GM19324 (cell line): ENCODE measurements around the gene PSMD3.
"Not testable (repeated sequence)": the region's sequence is repeated elsewhere in the genome, so short reads cannot be mapped to it uniquely, and the experiment has no call there.

ENCODE experiments used
- ATAC-seq: cut with Tn5 transposase; IDR thresholded peaks from one replicate; pipeline ENCODE4 v1.9.1; 2021; ENCODE audit warnings: mild to moderate bottlenecking, moderate library complexity; ENCODE audit not compliant: unreplicated experiment, low FRiP score

PSMD3 gene

GRCh38 chr17:39980351-39981206, at the start of gene PSMD3:
Gene PSMD3, plus strand, starts transcription at chr17:39980807. Its CDS starts 164 bp downstream, at chr17:39980971.
- ATAC-seq: peak; percentile 90

- no peak for ATAC-seq
Measured at GRCh38 chr17:39933912-39934311, 46.7 kb upstream of the PSMD3 start.

DNA sequence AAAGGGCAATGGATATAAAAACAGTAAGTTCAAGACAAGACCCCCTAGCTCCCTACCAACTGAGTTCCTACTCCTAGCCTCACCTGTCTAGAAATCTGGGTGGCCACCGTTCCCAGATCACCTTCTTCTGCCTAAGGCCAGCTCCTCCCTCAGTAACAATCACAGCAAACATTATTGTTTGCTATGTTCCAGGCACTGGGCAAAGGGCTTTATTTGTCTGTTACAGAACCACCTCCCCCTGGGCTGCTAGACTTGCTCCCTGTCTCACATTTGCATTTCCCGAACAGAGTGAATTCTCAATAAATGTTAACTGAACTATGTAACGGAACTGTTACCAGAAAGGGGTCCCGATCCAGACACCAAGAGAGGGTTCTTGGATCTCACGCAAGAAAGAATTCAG, 46.3 kb upstream of the PSMD3 start:
- ATAC-seq: no peak

- ATAC-seq: no peak
Measured at GRCh38 chr17:39935909-39936308, 44.7 kb upstream of the PSMD3 start.

GRCh38 chr17:39937447-39937846, 43.2 kb upstream of the PSMD3 start:
- ATAC-seq: no peak

- no peak for ATAC-seq
Measured at GRCh38 chr17:39938140-39938869, 42.3 kb upstream of the PSMD3 start.

- ATAC-seq: no peak
Measured at GRCh38 chr17:39939106-39939505, 41.5 kb upstream of the PSMD3 start.

DNA sequence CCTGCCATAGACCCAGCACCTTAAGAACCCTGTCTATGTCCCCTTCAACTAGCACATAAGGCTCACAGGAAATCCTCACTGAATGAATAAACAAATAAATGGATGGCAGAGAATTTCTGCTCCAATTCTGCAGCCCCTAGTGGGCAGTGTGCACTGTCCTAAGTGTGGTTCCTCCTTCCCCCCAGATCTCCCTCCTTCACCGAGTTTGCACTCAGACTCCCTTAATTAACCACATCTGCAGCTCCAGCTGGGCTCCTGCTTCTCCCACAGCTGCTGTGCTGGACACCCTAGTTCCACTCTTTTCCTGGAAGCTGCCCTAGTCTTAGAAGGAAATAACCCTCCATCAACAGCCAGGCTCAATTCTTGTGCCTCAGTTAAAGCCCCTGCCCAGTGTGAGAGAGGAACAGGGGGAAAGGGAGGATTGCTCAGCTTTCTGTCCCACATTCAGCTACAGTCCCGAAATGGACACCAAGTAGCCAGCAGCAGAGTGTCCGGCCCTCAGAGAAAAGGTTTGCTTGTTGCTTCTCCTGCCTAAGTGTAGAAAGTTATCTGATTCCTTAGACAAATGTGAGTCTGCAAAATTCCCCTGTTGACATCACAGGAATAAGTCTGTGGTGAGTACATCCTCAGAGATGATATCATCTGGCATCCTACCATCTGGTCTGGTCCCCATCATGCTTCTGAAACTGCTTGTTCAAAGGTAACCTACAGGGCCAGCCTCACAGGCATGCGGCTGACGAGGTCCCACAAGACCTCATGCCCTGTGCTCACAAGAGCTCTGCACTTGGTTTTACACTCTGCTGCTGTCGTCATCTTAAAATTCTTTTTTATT, 40.8 kb upstream of the PSMD3 start:
- ATAC-seq: no peak

- ATAC-seq: no peak
Measured at GRCh38 chr17:39943702-39944392, 36.8 kb upstream of the PSMD3 start.

DNA sequence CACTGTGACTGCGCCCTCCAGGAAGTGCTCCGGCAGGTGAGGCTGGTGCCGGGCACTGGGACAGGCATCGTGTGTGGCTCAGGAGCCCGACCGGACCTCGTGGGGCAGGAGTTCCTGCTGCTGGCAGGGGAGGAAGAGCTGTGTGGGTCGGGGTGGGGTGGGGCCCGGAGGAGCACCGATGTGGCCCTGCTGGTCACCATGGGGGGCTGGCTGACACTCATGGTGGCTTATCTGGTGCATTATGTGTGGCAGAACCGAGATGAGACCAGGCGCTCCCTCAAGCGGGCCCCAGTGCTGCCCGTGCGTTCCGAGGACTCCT, 36.3 kb upstream of the PSMD3 start:
- ATAC-seq: no peak

DNA sequence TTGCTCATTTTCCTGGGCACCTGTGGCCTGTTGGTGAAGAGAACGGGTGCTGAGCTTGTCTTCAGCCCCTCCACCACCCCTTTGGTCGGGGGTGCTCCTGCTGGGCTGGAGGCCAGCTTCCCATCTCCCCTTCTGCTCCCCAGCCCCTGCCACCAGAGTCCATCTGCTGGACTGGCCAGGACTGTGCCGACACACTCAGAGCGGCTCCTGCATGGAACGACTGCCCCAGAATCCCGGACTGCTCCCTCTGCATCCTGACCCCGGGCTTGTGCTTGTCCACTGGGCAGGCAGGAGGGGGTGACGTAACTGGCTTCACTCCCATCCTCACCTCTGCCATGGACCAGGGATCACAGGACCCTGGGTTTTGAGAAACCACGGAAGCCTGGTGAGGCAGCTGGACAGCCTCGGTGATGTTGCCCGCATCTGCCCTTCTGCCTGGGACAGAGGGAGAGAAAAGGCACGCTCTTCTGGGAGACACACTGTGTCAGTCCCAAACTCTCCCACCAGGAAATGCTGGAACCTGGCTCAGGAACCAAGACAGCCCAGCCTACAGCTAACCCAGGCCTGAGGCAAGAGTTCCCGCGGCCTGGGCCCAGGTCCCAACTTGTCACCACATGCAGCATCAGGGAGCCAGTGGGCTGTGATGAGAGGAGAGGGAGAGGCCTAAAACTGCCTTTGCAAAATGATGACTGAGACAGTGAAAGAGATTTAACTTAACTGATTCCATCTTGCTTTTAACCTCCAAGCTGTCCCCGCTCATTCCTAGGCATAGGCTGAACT, 33.9 kb upstream of the PSMD3 start:
- ATAC-seq: no peak

DNA sequence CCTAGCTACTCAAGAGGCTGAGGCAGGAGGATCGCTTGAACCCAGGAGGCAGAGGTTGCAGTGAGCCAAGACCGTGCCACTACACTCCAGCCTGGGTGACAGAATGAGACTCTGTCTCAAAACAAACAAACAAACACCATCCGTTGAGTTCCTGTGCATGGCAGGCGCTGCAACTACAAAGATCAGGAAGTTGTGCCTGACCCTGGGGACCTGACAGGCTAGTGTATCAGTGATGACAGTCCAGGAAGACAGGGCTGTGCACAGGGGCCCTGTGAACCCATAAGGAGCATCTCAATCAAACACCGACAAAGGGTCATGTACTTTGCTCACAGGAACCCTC, 32.1 kb upstream of the PSMD3 start:
- not testable (repeated sequence) for ATAC-seq

- no peak for ATAC-seq
Measured at GRCh38 chr17:39949028-39949427, 31.6 kb upstream of the PSMD3 start.

DNA sequence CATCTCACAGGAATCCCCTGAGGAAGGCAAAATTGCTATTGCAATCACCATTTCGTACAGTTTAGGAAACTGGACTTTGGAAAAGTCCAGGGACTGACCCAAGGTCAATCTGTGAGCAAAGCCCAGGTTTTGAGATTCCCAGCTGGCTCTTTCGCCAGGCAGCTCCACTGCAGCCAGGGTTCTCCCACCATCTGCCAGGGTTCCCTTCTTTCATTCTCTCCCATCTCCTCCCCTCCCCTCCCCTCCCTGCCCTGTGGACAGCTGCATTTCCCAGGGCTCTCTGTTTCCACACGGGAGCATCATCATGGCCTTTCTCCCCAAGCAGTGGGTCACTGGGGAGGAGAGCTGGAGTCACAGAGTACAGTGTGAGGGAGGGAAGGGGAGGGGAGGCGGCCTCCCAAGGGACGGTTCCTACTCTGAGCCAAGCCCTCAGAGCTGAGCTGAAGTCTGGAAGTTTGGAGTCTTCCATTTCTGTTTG, 29.7 kb upstream of the PSMD3 start:
- ATAC-seq: no peak

DNA sequence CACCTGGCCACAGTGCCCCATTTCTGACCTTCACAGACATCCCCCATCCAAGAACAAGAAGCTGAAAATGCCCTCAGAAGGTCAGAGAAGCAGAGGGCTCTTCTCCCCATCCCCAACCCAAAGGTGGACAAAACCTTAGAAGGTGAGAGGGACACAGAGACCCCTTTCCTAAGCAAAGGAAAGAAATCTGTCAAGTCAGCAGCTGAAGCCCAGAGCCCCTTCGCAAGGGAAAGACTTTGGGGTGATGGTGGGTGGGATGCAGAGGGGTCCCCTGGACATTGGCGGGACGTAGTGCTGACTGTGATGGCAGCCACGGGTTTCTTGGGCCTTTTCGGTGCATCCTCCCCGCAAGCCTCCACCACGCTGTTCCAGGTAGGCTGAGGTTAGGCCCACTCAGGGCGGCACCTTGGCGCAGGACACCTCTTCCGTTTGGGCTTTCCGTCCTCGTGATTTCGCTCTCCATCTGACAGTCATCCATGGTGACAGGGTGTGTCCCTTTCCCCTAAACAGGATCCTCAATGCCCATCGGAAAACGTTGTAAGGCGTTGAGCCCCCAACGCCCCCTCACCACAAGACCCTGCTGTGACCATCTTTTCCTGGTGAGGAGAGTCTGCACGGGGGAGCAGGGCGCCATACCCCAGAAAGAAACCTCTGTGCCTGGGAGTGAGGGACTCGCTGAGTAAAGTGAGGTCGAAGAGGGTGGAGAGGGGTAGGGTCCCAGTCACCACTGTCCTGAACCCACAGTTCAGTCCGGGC, 28.5 kb upstream of the PSMD3 start:
- no peak for ATAC-seq

- peak; percentile 74 for ATAC-seq
Measured at GRCh38 chr17:39952680-39953470, 27.7 kb upstream of the PSMD3 start.

GRCh38 chr17:39953471-39953888, 27.1 kb upstream of the PSMD3 start:
- no peak for ATAC-seq

- ATAC-seq: no peak
Measured at GRCh38 chr17:39954876-39955275, 25.7 kb upstream of the PSMD3 start.
